ENCODE measurements around the gene PTCHD1. TPM values are rescaled to one million over a fixed set of nuclear protein-coding genes. Genes with fewer than 3 reads are reported as not detected.

Gene PTCHD1
- total RNA-seq (2016; rRNA removed; fragmentation: Illumina TruSeq; extraction: Trizol) (not detected in 2 replicates), polyA plus RNA-seq (2011; rRNA removed) (not detected in 2 replicates), polyA minus RNA-seq (2011; rRNA and poly(A)+ RNA removed; ENCODE audit: low replicate concordance) (not detected in 2 replicates), Bru-seq, nascent RNA (not detected), BruChase-seq, experiment 1, labeled RNA remaining after a 6-hour chase (percentile 4 among the genes with signal in this experiment), BruChase-seq, experiment 2, labeled RNA remaining after a 2-hour chase (percentile 4 among the genes with signal in this experiment)
- total RNA-seq (2016; cell fraction: cytosol; rRNA removed; fragmentation: Illumina TruSeq; extraction: Trizol; ENCODE audit: low read depth) = not detected in 2 replicates
- total RNA-seq (2016; cell fraction: insoluble cytoplasmic fraction; rRNA removed; fragmentation: Illumina TruSeq; extraction: Trizol) = not detected in 2 replicates
- total RNA-seq (2016; cell fraction: membrane; rRNA removed; fragmentation: Illumina TruSeq; extraction: Trizol) = not detected in 2 replicates
- total RNA-seq (2016; cell fraction: nucleus; rRNA removed; fragmentation: Illumina TruSeq; extraction: Trizol) = not detected in 2 replicates
- not detected in 2 replicates for polyA plus RNA-seq (2011; cell fraction: cytosol; rRNA removed)
- polyA plus RNA-seq (2011; cell fraction: nucleus; rRNA removed) = not detected in 2 replicates
- polyA plus RNA-seq (2012) = not detected in 2 replicates
- polyA plus RNA-seq (2016; cell fraction: cytosol; fragmentation: Illumina TruSeq; extraction: Trizol; ENCODE audit: low read depth) = not detected in 2 replicates
- not detected in 2 replicates for polyA plus RNA-seq (2016; cell fraction: insoluble cytoplasmic fraction; fragmentation: Illumina TruSeq; extraction: Trizol; ENCODE audit: low read depth)
- not detected in 2 replicates for polyA plus RNA-seq (2016; cell fraction: membrane; fragmentation: Illumina TruSeq; extraction: Trizol; ENCODE audit: low read depth)
- polyA plus RNA-seq (2016; cell fraction: nucleus; fragmentation: Illumina TruSeq; extraction: Trizol; ENCODE audit: insufficient read depth, low read depth) = not detected in 2 replicates
- not detected in 2 replicates for polyA minus RNA-seq (2011; cell fraction: cytosol; rRNA and poly(A)+ RNA removed)
- polyA minus RNA-seq (2011; cell fraction: nucleus; rRNA and poly(A)+ RNA removed) = not detected in 2 replicates
- long read RNA-seq, experiment 1 = 0 reads
- long read RNA-seq, experiment 2 = 0 reads

GRCh38 chrX:23334848-23335599 is at the start of gene PTCHD1:
Gene PTCHD1, plus strand, starts transcription at chrX:23334849. Its CDS starts 27 bp downstream, at chrX:23334876.
- in situ Hi-C loops (cut with HindIII; ENCODE audit: extremely low pct_ligation_motif_present, low pct_unique_long_range_greater_than_20kb) (no loop called here), intact Hi-C loops (cut with micrococcal nuclease; ENCODE audit: unreplicated experiment) (no loop called here)
- H2AFZ ChIP-seq (ENCODE audit: low read length) = no peak within 1 kb of the TSS
- ChIA-PET POLR2A (no interaction called here), CTCF (ENCODE audit: low intra/inter-chr PET ratio, low total read pairs) (no interaction called here)
- TF ChIP-seq PRPF4 (IDR thresholded peaks at IDR 0.05; ENCODE audit: low read depth, low read length, poor library complexity, severe bottlenecking) = no peak
- TF ChIP-seq ZBTB39 (CRISPR knock-in tag; IDR thresholded peaks at IDR 0.05) = no peak
- no peak for TF ChIP-seq ZNF10 (CRISPR knock-in tag; IDR thresholded peaks at IDR 0.05; ENCODE audit: borderline replicate concordance, low read depth)
- TF ChIP-seq ZNF577 (CRISPR knock-in tag; IDR thresholded peaks at IDR 0.05; ENCODE audit: borderline replicate concordance, low read depth) = no peak
- no peak for TF ChIP-seq PHF5A (CRISPR knock-in tag; IDR thresholded peaks at IDR 0.05; ENCODE audit: low read depth, unreplicated experiment)
- TF ChIP-seq ZNF282 (IDR thresholded peaks at IDR 0.05; ENCODE audit: partially characterized antibody) = no peak
- no peak for TF ChIP-seq SMARCC2 (IDR thresholded peaks at IDR 0.05)
- no peak for TF ChIP-seq GMEB1 (CRISPR knock-in tag; IDR thresholded peaks at IDR 0.05; ENCODE audit: borderline replicate concordance)
- no peak within 1 kb of the TSS for H3K4me2 ChIP-seq (ENCODE audit: low read depth, low read length)
- 55% methylated on average over 11 of the region's 64 CpGs for WGBS (ENCODE audit: low lambda C conversion rate)
- no peak within 1 kb of the TSS for H3K27ac ChIP-seq (ENCODE audit: extremely low read length, insufficient read depth, low read length)
- no peaks in the 10 kb centered on the region for H3K79me2 ChIP-seq (ENCODE audit: insufficient read depth, low read length)
- DNase-seq (ENCODE audit: low spot score) = no peak
- H4K20me1 ChIP-seq (ENCODE audit: insufficient read depth, low read length) = no peaks in the 10 kb centered on the region
- no peak within 1 kb of the TSS for H3K9ac ChIP-seq (ENCODE audit: insufficient read depth, low read depth, low read length)
- FAIRE-seq = no peak
- peaks cover 0 to 6% of the 10 kb centered on the region in 2 experiments; a peak in 2 of 5 replicates for H3K27me3 ChIP-seq (ENCODE audit: control insufficient read depth in 1 of 2, insufficient read depth in 2 of 2, low read length in 2 of 2)
- no peak for ATAC-seq
- no peak within 1 kb of the TSS for H3K4me3 ChIP-seq (replicated peaks in 1 of 3; ENCODE audit: insufficient read depth in 1 of 3, low read depth in 2 of 3, low read length in 3 of 3)
- H3K9me3 ChIP-seq (ENCODE audit: low read length) = no peaks in the 10 kb centered on the region
- H3K36me3 ChIP-seq (replicated peaks in 1 of 2; ENCODE audit: control insufficient read depth in 1 of 2, insufficient read depth in 2 of 2, low read length in 2 of 2) = no peaks in the 10 kb centered on the region
- no peaks in the 10 kb centered on the region for H3K4me1 ChIP-seq (ENCODE audit: insufficient read depth, low read length)
- BruUV-seq (replicated peaks) = no TSS peak
